A673 (cell line): ENCODE results near the gene CASZ1. TPM values are rescaled to one million over a fixed set of nuclear protein-coding genes. Genes with fewer than 3 reads are reported as not detected.

ENCODE experiments used
- BruUV-seq: library from RNA; stranded (reverse); fragments of 400-500 nt; replicated peaks from 2 replicates; lab custom pipeline; 2021; lab: Mats Ljungman, UMichigan
- CTCF ChIA-PET: fragments of 300-600 bp; sonication (Branson Sonifier 250); formaldehyde crosslinking; loops from one replicate; lab custom pipeline; 2022; ENCODE audit warnings: antibody characterized with exemption; lab: Charles Lee
- POLR2A ChIA-PET: fragments of 300-600 bp; sonication (Branson Sonifier 250); formaldehyde crosslinking; loops from one replicate; lab custom pipeline; 2022; ENCODE audit warnings: antibody characterized with exemption; ENCODE audit not compliant: low non-redundant PET; lab: Charles Lee
- DNase-seq: peaks from one replicate; pipeline ENCODE4 v3.0.0-alpha.2; 2015; ENCODE audit warnings: low spot score
- H3K27ac ChIP-seq: fragments of 200-600 bp; sonication (generic); 2 replicates; pipeline ENCODE4 v1.5.1; 2016; ENCODE audit warnings: mixed run types, low read depth, mild to moderate bottlenecking, mixed read lengths, antibody characterized with exemption, low read length; ENCODE audit not compliant: poor library complexity, severe bottlenecking
- H3K27me3 ChIP-seq: fragments of 200-600 bp; sonication (generic); replicated peaks from 2 replicates; pipeline ENCODE4 v1.6.1; 2017; ENCODE audit warnings: mixed run types, low read depth, mild to moderate bottlenecking, mixed read lengths, antibody characterized with exemption, low read length; ENCODE audit not compliant: insufficient read depth, poor library complexity
- H3K36me3 ChIP-seq: fragments of 200-600 bp; sonication (generic); 2 replicates; pipeline ENCODE4 v1.6.1; 2016; ENCODE audit warnings: mixed run types, mild to moderate bottlenecking, mixed read lengths, antibody characterized with exemption, low read length; ENCODE audit not compliant: insufficient read depth, poor library complexity, severe bottlenecking
- H3K4me1 ChIP-seq: fragments of 200-600 bp; sonication (generic); 2 replicates; pipeline ENCODE4 v1.6.1; 2017; ENCODE audit warnings: mixed run types, mild to moderate bottlenecking, mixed read lengths, antibody characterized with exemption, low read length; ENCODE audit not compliant: insufficient read depth, poor library complexity, severe bottlenecking
- H3K4me3 ChIP-seq: fragments of 200-600 bp; sonication (generic); 2 replicates; pipeline ENCODE4 v1.5.1; 2016; ENCODE audit warnings: low read depth, mixed run types, mild to moderate bottlenecking, mixed read lengths, low read length; ENCODE audit not compliant: poor library complexity, severe bottlenecking
- H3K9me3 ChIP-seq: fragments of 200-600 bp; sonication (generic); 2 replicates; pipeline ENCODE4 v1.6.1; 2016; ENCODE audit warnings: mixed run types, low read depth, mild to moderate bottlenecking, mixed read lengths, antibody characterized with exemption, low read length; ENCODE audit not compliant: poor library complexity, severe bottlenecking
- CTCF ChIP-seq: fragments of 300-800, 200-600 bp; sonication (generic); conservative IDR thresholded peaks from 2 replicates; pipeline ENCODE4 v1.5.1; 2017; ENCODE audit warnings: low read depth, mild to moderate bottlenecking, antibody characterized with exemption, low read length, moderate library complexity, mixed read lengths
- EZH2 ChIP-seq: fragments of 200-600 bp; sonication (generic); IDR thresholded peaks from 2 replicates; pipeline ENCODE4 v1.6.1; 2017; ENCODE audit warnings: borderline replicate concordance, low read depth, mild to moderate bottlenecking, mixed read lengths, antibody characterized with exemption, low read length; ENCODE audit not compliant: poor library complexity, severe bottlenecking
- intact Hi-C: fragments of 100-400 bp; cut with micrococcal nuclease; formaldehyde crosslinking; loops from one replicate; pipeline ENCODE4 v1.10.0; 2022; ENCODE audit not compliant: unreplicated experiment
- total RNA-seq: library from RNA; stranded (reverse); gene quantifications from 2 replicates; pipeline ENCODE4 v1.2.3, GENCODE V29; 2021

CASZ1 gene
- total RNA-seq, 1 experiment from 2014 or later: 1.9 TPM

GRCh38 chr1:10723317-10723716 is 73.1 kb downstream of the CASZ1 start:
- intact Hi-C loops: no loop called here
- no TSS peak for BruUV-seq
- no peak for TF ChIP-seq EZH2
- TF ChIP-seq CTCF: no peak
- ChIA-PET CTCF (no interaction called here), POLR2A (no interaction called here)
- H3K36me3 ChIP-seq: no peaks in the 10 kb centered on the region
- no peak for DNase-seq
- H3K4me3 ChIP-seq: no peak overlapping the region
- H3K27ac ChIP-seq: no peak overlapping the region
- H3K4me1 ChIP-seq: peaks cover 20% of the 10 kb centered on the region
- no peaks in the 10 kb centered on the region for H3K9me3 ChIP-seq
- no peaks in the 10 kb centered on the region for H3K27me3 ChIP-seq

- H3K27ac ChIP-seq: no peak overlapping the region
- no TSS peak for BruUV-seq
- no peaks in the 10 kb centered on the region for H3K27me3 ChIP-seq
- no peak for TF ChIP-seq CTCF
- no peaks in the 10 kb centered on the region for H3K9me3 ChIP-seq
- H3K4me3 ChIP-seq: no peak overlapping the region
- intact Hi-C loops: no loop called here
- no peak for DNase-seq
- POLR2A ChIA-PET: no interaction called here
- no peaks in the 10 kb centered on the region for H3K36me3 ChIP-seq
- CTCF ChIA-PET: no interaction called here
- peaks cover 20% of the 10 kb centered on the region for H3K4me1 ChIP-seq
These were observed 73.6 kb downstream of the CASZ1 start for GRCh38 chr1:10722803-10723202.

- ChIA-PET CTCF (no interaction called here), POLR2A (no interaction called here)
- no peaks in the 10 kb centered on the region for H3K27me3 ChIP-seq
- no peaks in the 10 kb centered on the region for H3K36me3 ChIP-seq
- no peak overlapping the region for H3K27ac ChIP-seq
- no peaks in the 10 kb centered on the region for H3K9me3 ChIP-seq
- DNase-seq: no peak
- H3K4me3 ChIP-seq: no peak overlapping the region
- no TSS peak for BruUV-seq
- H3K4me1 ChIP-seq: peaks cover 20% of the 10 kb centered on the region
- intact Hi-C loops: no loop called here
- no peak for TF ChIP-seq CTCF
- no peak for TF ChIP-seq EZH2
These were observed 74.8 kb downstream of the CASZ1 start for GRCh38 chr1:10721381-10722321.
